ENCODE results near the gene CDKN2AIP.

GRCh38 chr4:183403961-183404360 lies 40.5 kb upstream of the CDKN2AIP start:
- TF ChIP-seq POLR2A (IDR thresholded peaks at IDR 0.05), result no peak
- TF ChIP-seq CTCF (IDR thresholded peaks at IDR 0.05), result no peak

All from tibial nerve (tissue), 3 donors.